Posterior vena cava (tissue), 2 donors: ENCODE measurements around the gene PIGR. TPM values are rescaled to one million over a fixed set of nuclear protein-coding genes. Genes with fewer than 3 reads are reported as not detected.

ENCODE experiments used
- DNase-seq: peaks from one replicate; pipeline ENCODE4 v3.0.0-alpha.2; 2020; ENCODE audit warnings: low spot score
- intact Hi-C, 2 donors: fragments of 100-400 bp; cut with DNase I; formaldehyde crosslinking; loops; one replicate each; pipeline versions ENCODE4 v1.14.1 to v1.14.2; 2022 to 2023
- long read RNA-seq, 2 donors: library from polyadenylated mRNA; unstranded; transcript quantifications; one replicate each; pipeline ENCODE4 v2.0.0, GENCODE V29; 2020 to 2021
- total RNA-seq, 2 donors: library from RNA; stranded (reverse); fragmentation: NEBNext Ultra II Directional; extraction: Animal tissue kit (Norgen Biotek cat#: 25700); gene quantifications; one replicate each; pipeline ENCODE4 v1.2.1, GENCODE V29; 2021
- donor health status: DM: yes; HTN: yes; CAD: no.
- donor health status: DM: yes; HTN: yes; CAD: no.

PIGR gene, protein sequence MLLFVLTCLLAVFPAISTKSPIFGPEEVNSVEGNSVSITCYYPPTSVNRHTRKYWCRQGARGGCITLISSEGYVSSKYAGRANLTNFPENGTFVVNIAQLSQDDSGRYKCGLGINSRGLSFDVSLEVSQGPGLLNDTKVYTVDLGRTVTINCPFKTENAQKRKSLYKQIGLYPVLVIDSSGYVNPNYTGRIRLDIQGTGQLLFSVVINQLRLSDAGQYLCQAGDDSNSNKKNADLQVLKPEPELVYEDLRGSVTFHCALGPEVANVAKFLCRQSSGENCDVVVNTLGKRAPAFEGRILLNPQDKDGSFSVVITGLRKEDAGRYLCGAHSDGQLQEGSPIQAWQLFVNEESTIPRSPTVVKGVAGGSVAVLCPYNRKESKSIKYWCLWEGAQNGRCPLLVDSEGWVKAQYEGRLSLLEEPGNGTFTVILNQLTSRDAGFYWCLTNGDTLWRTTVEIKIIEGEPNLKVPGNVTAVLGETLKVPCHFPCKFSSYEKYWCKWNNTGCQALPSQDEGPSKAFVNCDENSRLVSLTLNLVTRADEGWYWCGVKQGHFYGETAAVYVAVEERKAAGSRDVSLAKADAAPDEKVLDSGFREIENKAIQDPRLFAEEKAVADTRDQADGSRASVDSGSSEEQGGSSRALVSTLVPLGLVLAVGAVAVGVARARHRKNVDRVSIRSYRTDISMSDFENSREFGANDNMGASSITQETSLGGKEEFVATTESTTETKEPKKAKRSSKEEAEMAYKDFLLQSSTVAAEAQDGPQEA
- under 1 TPM; 0.33 to 0.79 TPM for total RNA-seq
- long read RNA-seq, donor 1: 0 reads
- long read RNA-seq, donor 2: 0 reads

- intact Hi-C loops: no loop called here
- no peak for DNase-seq
These were observed at the start of gene PIGR for GRCh38 chr1:206946261-206946660. TSS of gene PIGR (minus strand) at chr1:206946466. CDS start at chr1:206940531, 5,935 bp downstream.

DNA sequence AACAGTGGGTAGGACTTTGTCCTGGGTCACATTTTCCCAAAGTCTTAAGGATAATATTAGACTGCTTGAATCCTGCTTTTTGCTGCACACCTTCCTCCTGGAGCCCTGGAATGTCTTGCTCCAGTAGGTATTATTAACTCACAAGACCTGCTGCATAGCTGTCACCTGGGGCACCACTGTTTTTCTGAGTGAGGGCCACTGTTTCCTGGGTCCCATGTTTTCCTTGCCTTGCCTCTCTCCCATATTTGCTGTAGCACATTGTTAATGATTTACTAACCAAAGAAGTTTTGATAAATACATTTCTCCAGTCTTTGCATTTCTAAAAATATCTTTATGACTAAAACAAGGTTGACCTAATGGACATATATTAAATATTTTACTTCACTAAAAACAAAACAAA, 46.5 kb upstream of the PIGR start:
- intact Hi-C loops: loop anchor here in 1 of 2 donors (5.0 kb wide), 1 partner anchor 430 kb away; no protein-coding TSS in a partner anchor
- no peak for DNase-seq

GRCh38 chr1:206987873-206988272, 41.6 kb upstream of the PIGR start:
- no peak for DNase-seq
- intact Hi-C loops: no loop called here

- intact Hi-C loops: no loop called here
- DNase-seq: no peak
These were observed 40.6 kb upstream of the PIGR start for GRCh38 chr1:206986885-206987284.

GRCh38 chr1:206986402-206986801, 40.1 kb upstream of the PIGR start:
- DNase-seq: no peak
- intact Hi-C loops: no loop called here

DNA sequence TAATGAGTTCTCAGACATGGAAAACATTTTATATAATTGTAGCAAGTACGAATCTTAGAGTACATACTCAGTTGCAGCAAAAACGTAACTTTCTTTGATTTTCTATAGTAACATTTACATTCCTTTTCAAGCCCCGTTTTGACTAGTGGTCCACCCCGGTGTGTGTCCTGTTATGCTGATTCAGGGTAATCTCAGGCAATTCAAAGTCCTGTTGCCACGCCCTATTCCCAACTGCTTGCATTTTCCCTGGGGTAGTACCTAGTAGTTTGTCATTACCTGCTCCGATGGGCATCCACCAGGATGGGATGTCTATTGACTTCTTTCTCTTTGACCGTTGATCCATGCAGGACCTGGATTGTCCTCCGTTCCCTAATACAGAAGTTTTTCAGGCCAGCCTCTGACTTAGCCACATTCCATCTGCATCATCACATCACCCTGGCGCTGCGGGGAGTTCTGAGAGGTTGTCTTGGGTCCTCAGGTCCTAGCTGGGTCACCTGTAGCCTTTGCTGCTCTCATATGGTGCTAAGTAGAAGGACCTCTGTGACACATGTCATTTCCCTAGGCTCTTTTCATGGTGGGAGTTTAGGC, 39.0 kb upstream of the PIGR start:
- DNase-seq: no peak
- intact Hi-C loops: no loop called here

- no peak for DNase-seq
- intact Hi-C loops: no loop called here
These were observed 36.0 kb upstream of the PIGR start for GRCh38 chr1:206982216-206982615.

DNA sequence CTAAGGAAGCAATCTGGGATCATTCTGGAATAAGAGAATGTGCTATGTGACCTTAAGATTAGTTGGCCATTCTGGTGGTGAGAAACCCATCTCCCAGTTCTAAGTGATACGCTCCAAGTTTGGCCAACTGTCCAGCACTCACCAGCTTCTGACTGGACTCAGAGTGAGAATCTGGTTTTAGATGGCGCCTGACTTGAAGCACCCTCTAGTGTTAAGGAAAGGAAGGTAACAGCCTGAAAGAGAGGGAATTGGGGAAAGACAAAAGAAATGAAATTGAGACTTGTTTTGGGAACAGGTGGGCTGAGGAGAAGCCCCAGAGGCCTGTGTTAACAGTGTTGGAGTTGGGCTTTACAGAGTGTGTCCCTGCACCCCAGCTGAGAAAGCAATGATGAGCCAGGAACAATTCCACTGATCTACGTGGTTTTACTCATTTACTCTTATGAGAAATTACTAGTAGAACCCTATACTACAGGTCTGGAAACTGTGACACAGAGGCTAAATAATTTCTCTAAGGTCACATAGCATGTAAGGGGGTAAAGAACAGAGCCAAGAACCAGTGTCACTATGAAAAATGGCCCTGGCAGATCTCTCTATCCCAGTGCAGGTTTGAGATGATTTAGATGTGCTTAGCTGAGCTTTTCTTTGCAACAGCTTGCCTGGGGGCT, 33.2 kb upstream of the PIGR start:
- intact Hi-C loops: loop anchor here in 1 of 2 donors (1.0 kb wide), 1 partner anchor 43 kb away; no protein-coding TSS in a partner anchor
- DNase-seq: no peak

DNA sequence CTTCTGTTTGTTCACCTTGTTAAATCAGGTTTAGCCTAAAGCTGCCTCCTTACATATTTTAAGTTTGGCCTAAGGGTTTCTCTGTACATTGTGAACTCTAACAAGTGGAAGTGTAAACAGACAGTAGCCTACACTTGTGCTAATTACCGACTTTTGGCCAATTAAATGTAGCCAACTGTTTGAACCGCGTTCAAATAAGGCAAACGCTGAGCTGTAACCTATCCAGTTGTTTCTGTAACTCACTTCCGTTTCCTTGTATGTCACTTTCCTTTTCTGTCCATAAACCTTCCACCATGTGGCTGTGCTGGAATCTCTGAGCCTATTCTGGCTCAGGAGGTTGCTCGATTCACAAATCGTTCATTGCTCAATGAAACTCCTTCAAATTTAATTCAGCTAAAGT, 32.0 kb upstream of the PIGR start:
- DNase-seq: no peak
- intact Hi-C loops: no loop called here

DNA sequence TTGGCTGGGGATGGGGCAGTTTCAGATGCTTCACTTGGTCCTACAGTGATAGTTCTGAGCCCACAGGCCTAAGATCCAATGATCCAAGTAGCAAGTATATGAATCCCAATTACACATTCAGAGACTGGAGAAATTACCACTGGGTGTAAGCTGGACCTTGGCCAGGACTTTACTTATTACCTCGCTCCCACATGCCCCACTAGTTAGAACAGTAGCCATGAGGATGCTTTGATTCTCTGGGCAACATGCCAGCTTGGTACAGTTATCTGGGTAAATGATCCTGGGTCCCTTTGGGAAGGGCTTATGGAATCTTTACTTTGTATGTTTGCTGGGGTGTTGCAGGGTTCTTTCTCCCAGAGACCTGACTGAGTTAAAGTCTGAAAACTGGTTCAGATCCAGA, 29.0 kb upstream of the PIGR start:
- intact Hi-C loops: no loop called here

DNA sequence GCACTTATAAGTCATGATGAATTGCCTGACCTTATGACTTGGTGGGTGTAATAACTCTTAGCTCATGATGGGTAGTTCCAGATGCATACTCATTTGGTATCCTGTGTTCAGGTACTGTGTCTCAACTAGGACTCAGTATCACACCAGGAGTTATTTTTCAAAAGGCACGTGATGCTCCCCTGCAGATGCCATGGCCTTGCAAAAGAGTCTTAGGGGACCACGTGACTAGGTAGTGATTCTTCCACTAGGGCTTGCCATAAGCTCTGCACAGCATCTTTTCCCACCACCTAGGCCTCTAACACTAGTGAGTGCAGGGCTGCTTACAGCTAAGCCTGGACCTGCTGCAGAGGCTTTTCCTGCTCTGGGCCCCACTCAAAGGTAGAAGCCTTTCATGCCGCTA, 27.9 kb upstream of the PIGR start:
- intact Hi-C loops: no loop called here
- no peak for DNase-seq

More for the DNA sequence above, 29.0 kb upstream of the PIGR start:
- DNase-seq: no peak

DNA sequence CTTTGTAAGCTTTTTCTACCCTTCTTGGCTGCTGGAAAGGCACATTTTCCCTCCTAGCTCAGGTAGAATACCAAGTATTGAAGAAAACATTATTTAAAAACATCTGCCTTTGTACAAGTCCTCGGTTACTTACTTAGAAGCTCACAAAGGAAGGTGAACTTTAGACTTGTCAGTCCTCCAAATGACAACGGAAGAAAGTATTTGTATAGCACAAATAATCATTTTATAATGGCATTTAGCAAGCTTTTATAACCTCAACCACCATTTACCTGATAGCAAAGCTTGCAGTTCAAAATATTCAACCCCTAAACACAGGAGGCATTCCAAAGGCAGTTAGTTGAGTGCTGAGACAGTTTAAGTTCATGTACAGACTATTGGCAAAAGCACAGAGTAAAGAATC, 26.5 kb upstream of the PIGR start:
- intact Hi-C loops: no loop called here
- DNase-seq: no peak

DNA sequence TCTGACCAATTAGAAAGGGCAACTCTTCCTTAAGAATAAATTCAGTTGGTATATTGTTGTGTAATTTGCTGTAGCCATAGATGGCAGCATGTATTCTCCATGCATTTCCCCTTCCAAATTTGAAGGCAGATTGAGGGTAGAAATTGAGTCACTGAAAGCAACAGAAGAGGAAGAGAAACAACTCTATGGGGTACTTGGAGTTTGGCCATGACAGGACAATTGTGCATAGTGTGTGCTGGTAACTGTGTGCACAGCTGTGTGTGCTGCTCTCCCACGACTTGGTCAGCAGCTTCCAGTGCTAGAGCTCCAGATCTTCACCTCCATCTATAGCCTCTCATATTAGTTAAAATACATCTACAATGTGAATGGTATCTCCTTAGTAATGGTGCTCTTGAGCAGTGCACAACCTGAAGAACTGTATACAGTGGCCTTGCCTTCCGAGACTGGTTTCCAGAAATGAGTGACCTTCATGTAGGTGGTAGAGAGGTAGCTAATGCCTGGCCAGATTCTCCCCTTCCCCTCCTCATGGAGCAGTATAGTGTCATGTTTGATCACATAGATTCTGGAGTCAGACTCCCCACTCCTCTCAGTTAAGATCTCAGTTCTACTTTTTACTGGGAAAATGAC, 24.9 kb upstream of the PIGR start:
- intact Hi-C loops: no loop called here
- DNase-seq: no peak

DNA sequence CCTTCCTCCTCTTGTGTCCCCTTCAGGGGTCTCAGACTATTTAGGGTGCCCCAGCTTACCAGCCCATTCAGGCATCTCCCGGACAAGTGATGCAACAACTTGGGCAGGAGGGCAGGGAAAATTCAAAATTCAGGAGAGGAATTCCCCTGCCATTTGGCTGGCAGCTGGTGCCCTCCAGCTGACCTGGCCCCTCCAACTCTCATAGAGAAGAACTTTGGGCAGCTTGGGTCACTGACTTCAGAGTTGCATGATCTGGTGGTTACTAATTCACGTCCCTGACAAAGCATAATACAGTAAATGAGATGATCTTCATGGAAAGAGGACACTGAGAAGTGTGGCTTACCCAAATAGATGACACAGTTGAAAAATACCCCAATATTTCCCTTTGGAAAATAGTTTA, 24.2 kb upstream of the PIGR start, which contains the start of gene FCAMR:
FCAMR (minus strand) TSS at position 15 of the 400 bp plus-strand sequence. CDS start 335 bp downstream, outside the sequence.
- no peak for DNase-seq
- intact Hi-C loops: no loop called here

GRCh38 chr1:206969090-206969489, 22.8 kb upstream of the PIGR start:
- intact Hi-C loops: no loop called here
- no peak for DNase-seq

- intact Hi-C loops: no loop called here
- DNase-seq: no peak
These were observed 21.0 kb upstream of the PIGR start for GRCh38 chr1:206967096-206967849.

DNA sequence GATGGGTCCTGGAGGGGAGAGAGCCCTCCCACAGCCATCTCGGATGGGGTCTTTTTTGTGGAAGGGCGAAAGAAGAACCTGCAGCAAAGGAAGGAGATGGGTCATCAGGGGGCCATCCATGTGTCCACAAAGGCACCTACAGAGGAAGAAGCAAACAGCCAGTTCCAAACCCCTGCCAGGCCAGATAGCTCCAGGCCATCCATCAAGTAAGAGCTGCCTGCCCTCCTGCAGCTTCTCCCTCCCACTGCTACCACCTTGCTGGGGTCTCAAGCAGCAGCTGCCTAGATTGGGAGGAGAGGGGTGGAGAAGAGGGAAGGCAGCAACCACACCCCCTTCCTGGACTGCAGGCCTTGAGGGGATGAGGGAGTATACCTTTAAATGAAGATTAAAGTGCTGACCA, 19.5 kb upstream of the PIGR start:
- DNase-seq: no peak
- intact Hi-C loops: no loop called here

GRCh38 chr1:206963740-206964139, 17.5 kb upstream of the PIGR start:
- no peak for DNase-seq
- intact Hi-C loops: no loop called here
